Astrocyte (in vitro differentiated cells and primary cell): Measurements from ENCODE around the gene STRBP.

ENCODE experiments used
- EZH2 ChIP-seq: IDR thresholded peaks from 2 replicates; pipeline ENCODE4 v1.6.1; 2012; ENCODE audit warnings: mild to moderate bottlenecking, low read length, inconsistent platforms; ENCODE audit not compliant: insufficient read depth
- TF ChIP-seq, protein P1 (sequence below): IDR thresholded peaks from 2 replicates; pipeline ENCODE4 v1.5.1; 2011; ENCODE audit warnings: low read depth, mild to moderate bottlenecking, inconsistent platforms, low read length, moderate library complexity; ENCODE audit not compliant: insufficient read depth

DNA sequence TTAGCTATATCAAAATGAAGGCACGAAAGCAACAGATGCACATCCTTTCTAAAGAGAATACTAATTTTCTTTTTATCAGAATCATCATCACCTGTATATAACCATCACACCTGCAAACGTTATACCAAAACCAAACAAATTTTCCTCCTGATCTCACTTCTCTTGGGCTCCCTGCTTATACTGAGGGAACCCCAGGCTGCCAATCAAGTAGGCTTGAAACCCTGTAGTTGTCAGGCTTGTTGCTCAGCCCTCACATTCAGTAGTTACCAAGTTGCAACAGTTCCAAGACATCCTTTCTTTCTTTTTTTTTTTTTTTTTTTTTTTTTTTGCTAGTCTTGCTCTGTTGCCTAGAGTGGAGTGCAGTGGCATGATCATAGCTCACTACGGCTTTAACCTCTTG lies 12.7 kb downstream of the STRBP start:
- TF ChIP-seq, protein P1, sequence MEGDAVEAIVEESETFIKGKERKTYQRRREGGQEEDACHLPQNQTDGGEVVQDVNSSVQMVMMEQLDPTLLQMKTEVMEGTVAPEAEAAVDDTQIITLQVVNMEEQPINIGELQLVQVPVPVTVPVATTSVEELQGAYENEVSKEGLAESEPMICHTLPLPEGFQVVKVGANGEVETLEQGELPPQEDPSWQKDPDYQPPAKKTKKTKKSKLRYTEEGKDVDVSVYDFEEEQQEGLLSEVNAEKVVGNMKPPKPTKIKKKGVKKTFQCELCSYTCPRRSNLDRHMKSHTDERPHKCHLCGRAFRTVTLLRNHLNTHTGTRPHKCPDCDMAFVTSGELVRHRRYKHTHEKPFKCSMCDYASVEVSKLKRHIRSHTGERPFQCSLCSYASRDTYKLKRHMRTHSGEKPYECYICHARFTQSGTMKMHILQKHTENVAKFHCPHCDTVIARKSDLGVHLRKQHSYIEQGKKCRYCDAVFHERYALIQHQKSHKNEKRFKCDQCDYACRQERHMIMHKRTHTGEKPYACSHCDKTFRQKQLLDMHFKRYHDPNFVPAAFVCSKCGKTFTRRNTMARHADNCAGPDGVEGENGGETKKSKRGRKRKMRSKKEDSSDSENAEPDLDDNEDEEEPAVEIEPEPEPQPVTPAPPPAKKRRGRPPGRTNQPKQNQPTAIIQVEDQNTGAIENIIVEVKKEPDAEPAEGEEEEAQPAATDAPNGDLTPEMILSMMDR = no peak
- TF ChIP-seq EZH2 = no peak
